NCI-H1092 (cell line): ENCODE measurements around the gene DTX1.
"Not testable (repeated sequence)": the region's sequence is repeated elsewhere in the genome, so short reads cannot be mapped to it uniquely, and the experiment has no call there.

Experiments used
- DNase-seq: peaks from one replicate; lab custom pipeline; 2025; lab: John Stamatoyannopoulos, UW

The DTX1 gene

GRCh38 chr12:113136990-113137511, 80.5 kb downstream of the DTX1 start:
- no peak for DNase-seq

DNA sequence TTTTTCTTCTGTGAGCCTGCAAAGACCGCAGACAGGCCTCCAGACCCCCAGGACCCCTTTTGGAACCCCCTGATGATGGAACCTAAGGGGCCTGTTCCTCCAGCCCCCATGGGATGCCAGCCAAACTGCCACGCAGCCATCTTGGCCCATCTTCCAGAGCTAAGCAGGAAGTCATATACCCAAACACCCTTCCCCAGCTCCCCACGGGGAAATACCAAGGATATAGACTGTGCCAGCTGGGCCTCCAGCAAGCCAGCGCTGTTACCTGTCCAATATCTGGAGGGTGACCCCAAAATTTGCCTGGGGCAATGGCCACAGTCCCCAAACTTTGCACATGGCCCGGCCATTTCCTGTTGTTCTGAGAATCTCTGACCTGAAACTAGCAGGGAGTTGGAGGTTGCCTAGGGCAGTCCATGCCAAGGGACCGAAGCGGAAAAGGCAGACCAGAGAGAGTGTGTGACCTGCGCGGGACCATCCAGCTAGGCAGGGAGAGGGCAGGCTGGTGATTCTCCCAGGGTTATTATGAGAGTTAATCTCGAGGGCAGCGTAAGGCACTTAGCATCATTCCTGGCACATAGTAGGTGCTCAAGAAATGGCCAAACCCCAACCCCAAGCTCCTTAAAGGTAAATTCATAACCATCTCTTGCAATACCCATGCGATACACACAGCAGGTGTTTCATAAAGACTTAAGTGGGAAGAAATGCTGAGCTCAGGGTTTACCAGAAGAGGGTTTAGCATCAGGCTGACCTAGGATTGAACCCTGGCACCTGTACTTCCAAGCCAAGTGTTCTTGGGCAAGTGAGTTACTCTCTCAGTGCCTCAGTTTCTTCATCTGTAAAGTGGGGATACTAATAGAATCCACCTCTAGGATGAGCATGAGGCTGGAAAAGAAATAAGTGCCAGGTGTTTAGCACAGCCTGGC, 81.6 kb downstream of the DTX1 start:
- no peak for DNase-seq

DNA sequence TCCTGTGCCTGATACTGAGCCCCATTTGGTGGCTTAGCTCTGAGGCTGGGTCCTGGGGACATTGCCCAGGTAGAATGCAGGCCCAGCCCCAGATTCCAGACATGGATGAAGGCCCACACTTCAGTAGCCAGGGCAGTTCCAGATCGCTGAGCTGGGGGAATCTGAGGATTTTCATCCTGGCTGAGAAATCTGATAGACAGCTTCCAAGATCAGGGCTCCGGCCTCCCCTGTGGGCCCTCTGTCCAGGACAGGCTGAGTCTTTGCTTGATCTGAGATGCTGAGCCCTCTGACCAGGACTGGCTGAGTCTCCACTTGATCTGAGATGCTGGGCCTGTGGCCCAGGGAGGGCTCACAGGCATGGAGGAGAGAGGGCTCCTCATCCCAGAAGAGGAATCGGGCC, 82.3 kb downstream of the DTX1 start:
- no peak for DNase-seq

GRCh38 chr12:113140706-113141105, 84.2 kb downstream of the DTX1 start:
- no peak for DNase-seq

- not testable (repeated sequence) for DNase-seq
Measured at GRCh38 chr12:113141716-113142115, 85.2 kb downstream of the DTX1 start.

- DNase-seq: no peak
Measured at GRCh38 chr12:113142173-113142885, 85.8 kb downstream of the DTX1 start.

- no peak for DNase-seq
Measured at GRCh38 chr12:113142886-113143332, 86.4 kb downstream of the DTX1 start.

GRCh38 chr12:113143959-113144358, 87.4 kb downstream of the DTX1 start:
- no peak for DNase-seq

GRCh38 chr12:113144806-113145205, 88.3 kb downstream of the DTX1 start:
- DNase-seq: no peak

DNA sequence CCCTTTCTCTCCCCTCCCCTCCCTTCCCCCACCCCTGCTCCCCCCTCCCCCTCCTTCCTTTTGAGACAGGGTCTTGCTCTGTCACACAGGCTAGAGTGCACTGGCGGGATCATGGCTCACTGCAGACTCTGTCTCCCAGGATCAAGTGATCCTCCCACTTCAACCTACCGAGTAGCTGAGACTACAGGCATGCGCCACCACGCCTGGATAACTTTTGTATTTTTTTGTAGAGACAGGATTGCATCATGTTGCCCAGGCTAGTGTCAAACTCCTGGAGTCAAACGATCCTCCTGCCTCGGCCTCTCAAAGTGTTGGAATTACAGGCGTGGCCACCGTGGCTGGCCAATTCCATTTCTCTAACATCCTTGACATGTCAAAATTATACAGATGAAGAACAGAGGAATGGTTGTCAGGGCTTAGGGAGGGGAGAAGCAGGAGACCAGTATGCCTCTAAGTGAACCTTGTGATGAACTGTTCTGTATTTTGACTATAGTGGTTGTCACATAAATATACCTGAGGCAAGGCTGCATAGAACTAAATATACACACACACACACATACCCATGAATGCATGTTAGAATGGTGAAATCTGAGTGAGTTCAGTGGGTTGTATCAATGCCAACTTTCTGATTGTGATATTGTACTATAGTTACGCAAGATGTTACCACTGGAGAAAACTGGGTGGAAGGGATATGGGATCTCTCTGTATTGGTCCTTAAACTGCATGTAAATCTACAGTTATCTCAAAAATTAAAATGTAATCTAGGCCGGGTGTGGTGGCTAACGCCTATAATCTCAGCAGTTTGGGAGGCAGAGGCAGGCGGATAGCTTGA, 89.4 kb downstream of the DTX1 start:
- no peak for DNase-seq

DNA sequence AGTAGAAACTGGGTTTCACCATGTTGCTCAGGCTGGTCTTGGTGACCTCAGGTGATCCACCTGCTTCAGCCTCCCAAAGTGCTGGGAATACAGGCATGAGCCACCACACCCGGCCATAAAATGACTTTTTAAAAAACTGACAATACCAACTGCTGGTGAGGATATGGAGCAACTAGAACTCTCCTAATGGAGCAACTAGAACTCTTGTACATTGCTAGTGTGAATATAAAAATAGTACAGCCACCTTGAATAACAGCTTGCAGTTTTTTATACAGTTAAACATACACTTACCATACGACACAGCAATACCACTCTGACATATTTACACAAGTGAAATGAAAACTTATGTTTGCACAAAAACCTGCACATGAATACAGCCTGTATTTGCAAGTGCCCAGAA, 90.5 kb downstream of the DTX1 start:
- no peak for DNase-seq
